B cell (primary cell): ENCODE measurements around the gene KCNK17.

Experiments used
- CTCF ChIP-seq: fragments of 200-600 bp; IDR thresholded peaks from one replicate; pipeline ENCODE4 v1.8.0; 2022; ENCODE audit warnings: antibody characterized with exemption, mild to moderate bottlenecking
- EZH2 ChIP-seq: IDR thresholded peaks from 2 replicates; pipeline ENCODE4 v1.6.1; 2012; ENCODE audit warnings: borderline replicate concordance, low read depth, mild to moderate bottlenecking, moderate library complexity, low read length; ENCODE audit not compliant: insufficient read depth, poor library complexity, severe bottlenecking

GRCh38 chr6:39314273-39314795 lies at the start of gene KCNK17:
- no peak for TF ChIP-seq CTCF
- no peak for TF ChIP-seq EZH2
